ENCODE results near the gene NFAT5. TPM values are rescaled to one million over a fixed set of nuclear protein-coding genes. Genes with fewer than 3 reads are reported as not detected.
A peak's percentile ranks its signal among the peaks of the same experiment; 100 is the strongest.

Gene NFAT5
- polyA plus RNA-seq, 3 donors from 2014 or later: 5.4 to 17.5 (median 7.9) TPM

GRCh38 chr16:69698404-69698803, 132.6 kb downstream of the NFAT5 start:
- no peak overlapping the region for H3K4me3 Mint-ChIP-seq
- peaks cover 12 to 25% (median 16%) of the 10 kb centered on the region in 3 donors for H3K36me3 Mint-ChIP-seq
- H3K9me3 Mint-ChIP-seq: no peaks in the 10 kb centered on the region
- H3K4me1 Mint-ChIP-seq: no peaks in the 10 kb centered on the region
- DNase-seq: no peak
- no peak overlapping the region for H3K27ac Mint-ChIP-seq
- H3K27me3 Mint-ChIP-seq (ENCODE audit: low read depth in 3 of 3): peaks cover 0 to 1% (median 0%) of the 10 kb centered on the region in 3 donors

GRCh38 chr16:69699915-69700314, 134.1 kb downstream of the NFAT5 start:
- Mint-ChIP-seq H3K9me3 (no peaks in the 10 kb centered on the region), H3K36me3 (peaks cover 7 to 17% (median 10%) of the 10 kb centered on the region in 3 donors), H3K27me3 (ENCODE audit: low read depth in 3 of 3) (peaks cover 0 to 4% (median 0%) of the 10 kb centered on the region in 3 donors), H3K4me3 (no peak overlapping the region), H3K27ac (peak overlapping the region in 1 of 6 donors; percentile 74), H3K4me1 (no peaks in the 10 kb centered on the region)
- DNase-seq: no peak

GRCh38 chr16:69701452-69701851, 135.7 kb downstream of the NFAT5 start:
- no peak overlapping the region for H3K27ac Mint-ChIP-seq
- no peaks in the 10 kb centered on the region for H3K4me1 Mint-ChIP-seq
- no peak overlapping the region for H3K4me3 Mint-ChIP-seq
- H3K9me3 Mint-ChIP-seq: no peaks in the 10 kb centered on the region
- H3K27me3 Mint-ChIP-seq (ENCODE audit: low read depth in 3 of 3): peaks cover 0 to 7% (median 0%) of the 10 kb centered on the region in 3 donors
- DNase-seq: no peak
- H3K36me3 Mint-ChIP-seq: peaks cover 0 to 7% (median 3%) of the 10 kb centered on the region in 3 donors

GRCh38 chr16:69701866-69702265, 136.1 kb downstream of the NFAT5 start:
- H3K27ac Mint-ChIP-seq: no peak overlapping the region
- H3K4me1 Mint-ChIP-seq: no peaks in the 10 kb centered on the region
- H3K9me3 Mint-ChIP-seq: no peaks in the 10 kb centered on the region
- no peak for DNase-seq
- peaks cover 0 to 7% (median 0%) of the 10 kb centered on the region in 3 donors for H3K27me3 Mint-ChIP-seq (ENCODE audit: low read depth in 3 of 3)
- no peak overlapping the region for H3K4me3 Mint-ChIP-seq
- peaks cover 0 to 7% (median 0%) of the 10 kb centered on the region in 3 donors for H3K36me3 Mint-ChIP-seq

- no peak for DNase-seq
- peaks cover 0 to 10% (median 0%) of the 10 kb centered on the region in 3 donors for H3K27me3 Mint-ChIP-seq (ENCODE audit: low read depth in 3 of 3)
- H3K27ac Mint-ChIP-seq: peak overlapping the region in 2 of 6 donors; percentile 13 to 18
- H3K9me3 Mint-ChIP-seq: no peaks in the 10 kb centered on the region
- H3K36me3 Mint-ChIP-seq: peaks cover 0 to 6% (median 0%) of the 10 kb centered on the region in 3 donors
- no peaks in the 10 kb centered on the region for H3K4me1 Mint-ChIP-seq
- no peak overlapping the region for H3K4me3 Mint-ChIP-seq
Observed at GRCh38 chr16:69703638-69704037, 137.9 kb downstream of the NFAT5 start.

- Mint-ChIP-seq H3K4me1 (peaks cover 3 to 7% of the 10 kb centered on the region in 2 donors), H3K27me3 (ENCODE audit: low read depth in 3 of 3) (peaks cover 0 to 8% (median 0%) of the 10 kb centered on the region in 3 donors), H3K9me3 (no peaks in the 10 kb centered on the region), H3K36me3 (peaks cover 0 to 4% (median 0%) of the 10 kb centered on the region in 3 donors), H3K4me3 (no peak overlapping the region), H3K27ac (peak overlapping the region in 3 of 6 donors; percentile 29 to 51 (median 43))
- DNase-seq: no peak
Observed at GRCh38 chr16:69706256-69706974, 140.6 kb downstream of the NFAT5 start.

- peaks cover 0 to 4% (median 0%) of the 10 kb centered on the region in 3 donors for H3K36me3 Mint-ChIP-seq
- peaks cover 3 to 7% of the 10 kb centered on the region in 2 donors for H3K4me1 Mint-ChIP-seq
- DNase-seq: no peak
- peak overlapping the region in 1 of 6 donors; percentile 51 for H3K27ac Mint-ChIP-seq
- H3K4me3 Mint-ChIP-seq: no peak overlapping the region
- no peaks in the 10 kb centered on the region for H3K9me3 Mint-ChIP-seq
- H3K27me3 Mint-ChIP-seq (ENCODE audit: low read depth in 3 of 3): peaks cover 0 to 8% (median 0%) of the 10 kb centered on the region in 3 donors
Observed at GRCh38 chr16:69706975-69707340, 141.2 kb downstream of the NFAT5 start.

- no peaks in the 10 kb centered on the region for H3K9me3 Mint-ChIP-seq
- H3K36me3 Mint-ChIP-seq: peaks cover 0 to 7% (median 0%) of the 10 kb centered on the region in 3 donors
- H3K4me1 Mint-ChIP-seq: peaks cover 3 to 7% of the 10 kb centered on the region in 2 donors
- H3K27ac Mint-ChIP-seq: no peak overlapping the region
- peaks cover 0 to 8% (median 0%) of the 10 kb centered on the region in 3 donors for H3K27me3 Mint-ChIP-seq (ENCODE audit: low read depth in 3 of 3)
- no peak for DNase-seq
- no peak overlapping the region for H3K4me3 Mint-ChIP-seq
Observed at GRCh38 chr16:69707920-69708683, 142.3 kb downstream of the NFAT5 start.

GRCh38 chr16:69709456-69710084, 143.8 kb downstream of the NFAT5 start:
- DNase-seq: peak; percentile 51 to 63 (median 57)
- H3K4me1 Mint-ChIP-seq: peaks cover 3 to 7% of the 10 kb centered on the region in 2 donors
- H3K27me3 Mint-ChIP-seq (ENCODE audit: low read depth in 3 of 3): peaks cover 0 to 5% (median 0%) of the 10 kb centered on the region in 3 donors
- no peaks in the 10 kb centered on the region for H3K9me3 Mint-ChIP-seq
- H3K27ac Mint-ChIP-seq: peak overlapping the region; percentile 1 to 43 (median 20)
- H3K4me3 Mint-ChIP-seq: no peak overlapping the region
- H3K36me3 Mint-ChIP-seq: peaks cover 0 to 7% (median 0%) of the 10 kb centered on the region in 3 donors

- Mint-ChIP-seq H3K4me1 (peaks cover 3 to 7% of the 10 kb centered on the region in 2 donors), H3K9me3 (no peaks in the 10 kb centered on the region), H3K4me3 (no peak overlapping the region), H3K27me3 (ENCODE audit: low read depth in 3 of 3) (peaks cover 0 to 4% (median 0%) of the 10 kb centered on the region in 3 donors), H3K27ac (no peak overlapping the region), H3K36me3 (peaks cover 0 to 7% (median 0%) of the 10 kb centered on the region in 3 donors)
- DNase-seq: no peak
Observed at GRCh38 chr16:69711115-69711740, 145.5 kb downstream of the NFAT5 start.

GRCh38 chr16:69712277-69712676, 146.5 kb downstream of the NFAT5 start:
- Mint-ChIP-seq H3K4me1 (peaks cover 3 to 7% of the 10 kb centered on the region in 2 donors), H3K36me3 (peaks cover 0 to 7% (median 3%) of the 10 kb centered on the region in 3 donors), H3K27me3 (ENCODE audit: low read depth in 3 of 3) (peaks cover 0 to 3% (median 0%) of the 10 kb centered on the region in 3 donors), H3K27ac (no peak overlapping the region), H3K9me3 (no peaks in the 10 kb centered on the region), H3K4me3 (no peak overlapping the region)
- DNase-seq: no peak

GRCh38 chr16:69712914-69713581, 147.3 kb downstream of the NFAT5 start:
- H3K27me3 Mint-ChIP-seq (ENCODE audit: low read depth in 3 of 3): peaks cover 0 to 3% (median 0%) of the 10 kb centered on the region in 3 donors
- no peak for DNase-seq
- peaks cover 0 to 10% (median 6%) of the 10 kb centered on the region in 3 donors for H3K36me3 Mint-ChIP-seq
- no peak overlapping the region for H3K27ac Mint-ChIP-seq
- peaks cover 3 to 7% of the 10 kb centered on the region in 2 donors for H3K4me1 Mint-ChIP-seq
- H3K4me3 Mint-ChIP-seq: no peak overlapping the region
- H3K9me3 Mint-ChIP-seq: no peaks in the 10 kb centered on the region

GRCh38 chr16:69717066-69717465, 151.3 kb downstream of the NFAT5 start:
- no peak overlapping the region for H3K27ac Mint-ChIP-seq
- H3K27me3 Mint-ChIP-seq (ENCODE audit: low read depth in 3 of 3): no peaks in the 10 kb centered on the region
- peaks cover 0 to 9% (median 7%) of the 10 kb centered on the region in 3 donors for H3K36me3 Mint-ChIP-seq
- H3K4me3 Mint-ChIP-seq: no peak overlapping the region
- H3K4me1 Mint-ChIP-seq: no peaks in the 10 kb centered on the region
- DNase-seq: no peak
- H3K9me3 Mint-ChIP-seq: no peaks in the 10 kb centered on the region

All from immature natural killer cell (primary cell).